COLO668 (cell line): ENCODE measurements around the gene TNFRSF18.

ENCODE experiments used
- DNase-seq: peaks from one replicate; lab custom pipeline; 2025; ENCODE audit not compliant: unreplicated experiment; lab: John Stamatoyannopoulos, UW

The TNFRSF18 gene

DNA sequence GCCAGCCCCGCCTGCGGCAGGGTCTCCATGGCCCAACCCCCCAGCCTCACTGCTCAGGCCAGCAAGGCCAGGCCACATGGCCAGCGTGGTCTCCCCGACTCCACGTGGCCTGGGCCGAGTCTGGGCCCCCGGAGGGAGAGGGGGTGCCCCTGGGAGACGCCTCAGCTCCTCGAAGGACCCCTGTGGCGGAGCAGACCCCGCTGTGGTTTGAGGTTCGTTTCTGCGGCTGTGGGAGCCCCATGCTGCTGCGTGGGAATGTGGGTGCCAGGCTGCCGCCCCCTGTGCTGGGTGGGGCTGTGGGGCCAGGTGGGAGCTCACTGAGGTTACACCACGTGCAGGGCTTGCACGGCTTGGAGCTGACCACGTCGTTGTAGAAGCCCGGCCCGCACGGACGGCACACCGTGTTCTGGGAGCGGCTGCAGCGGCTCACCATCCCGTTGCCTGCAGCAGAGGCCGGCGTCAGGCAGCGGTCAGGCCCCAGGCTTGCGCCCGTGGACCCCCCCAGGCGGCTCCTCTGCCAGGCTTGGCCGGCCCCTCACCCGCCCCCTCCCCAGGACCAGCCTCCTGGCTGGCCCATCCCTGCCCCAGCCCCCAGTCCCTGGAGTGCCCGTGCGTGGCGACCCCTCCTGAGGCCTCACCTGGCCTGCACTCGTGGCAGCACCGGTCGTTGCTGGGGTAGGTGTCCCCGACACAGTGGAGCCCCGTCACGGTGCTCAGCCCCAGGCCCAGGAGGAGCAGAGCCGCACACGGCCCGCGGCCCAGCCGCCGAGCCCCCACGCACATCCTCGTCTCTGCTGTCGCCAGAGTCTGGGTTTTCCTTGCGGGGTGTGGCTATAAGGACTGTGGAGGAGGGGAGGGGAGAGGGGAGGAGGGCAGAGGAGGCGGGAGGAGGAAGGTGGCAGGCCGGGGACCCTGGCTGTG lies 7.2 kb upstream of the TNFRSF18 start, which contains the start of gene TNFRSF4:
TNFRSF4 (minus strand) TSS at position 809 of the 921 bp plus-strand sequence; CDS start at position 783, 26 bp downstream.
- no peak for DNase-seq

DNA sequence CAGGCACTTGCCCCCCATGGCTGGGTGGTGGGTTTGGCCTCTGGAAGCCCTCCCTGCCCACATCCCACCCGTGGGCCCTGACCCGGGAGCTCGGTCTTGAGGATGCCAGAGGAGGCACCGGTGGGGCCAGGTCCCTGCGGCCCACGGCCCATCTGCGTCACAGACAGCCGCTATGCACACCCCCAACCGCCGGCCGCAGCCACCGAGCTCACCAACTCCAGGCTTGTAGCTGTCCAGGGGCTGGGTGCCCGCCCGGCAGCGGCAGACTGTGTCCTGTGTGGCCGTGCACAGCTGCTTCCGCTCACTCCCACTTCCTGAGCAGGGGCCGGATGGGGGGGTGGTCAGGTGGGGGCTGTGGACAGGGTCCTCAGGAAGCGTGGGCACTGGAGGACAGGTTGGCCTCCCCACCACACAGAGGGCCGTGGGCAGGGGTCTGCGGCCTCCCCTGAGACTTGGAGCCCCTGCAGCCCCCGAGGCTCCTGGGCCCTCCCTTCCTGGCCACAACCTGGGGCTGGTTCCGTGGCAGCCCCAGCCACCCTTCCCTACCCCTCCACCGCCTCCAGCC lies 6.5 kb upstream of the TNFRSF18 start:
- DNase-seq, result no peak

DNA sequence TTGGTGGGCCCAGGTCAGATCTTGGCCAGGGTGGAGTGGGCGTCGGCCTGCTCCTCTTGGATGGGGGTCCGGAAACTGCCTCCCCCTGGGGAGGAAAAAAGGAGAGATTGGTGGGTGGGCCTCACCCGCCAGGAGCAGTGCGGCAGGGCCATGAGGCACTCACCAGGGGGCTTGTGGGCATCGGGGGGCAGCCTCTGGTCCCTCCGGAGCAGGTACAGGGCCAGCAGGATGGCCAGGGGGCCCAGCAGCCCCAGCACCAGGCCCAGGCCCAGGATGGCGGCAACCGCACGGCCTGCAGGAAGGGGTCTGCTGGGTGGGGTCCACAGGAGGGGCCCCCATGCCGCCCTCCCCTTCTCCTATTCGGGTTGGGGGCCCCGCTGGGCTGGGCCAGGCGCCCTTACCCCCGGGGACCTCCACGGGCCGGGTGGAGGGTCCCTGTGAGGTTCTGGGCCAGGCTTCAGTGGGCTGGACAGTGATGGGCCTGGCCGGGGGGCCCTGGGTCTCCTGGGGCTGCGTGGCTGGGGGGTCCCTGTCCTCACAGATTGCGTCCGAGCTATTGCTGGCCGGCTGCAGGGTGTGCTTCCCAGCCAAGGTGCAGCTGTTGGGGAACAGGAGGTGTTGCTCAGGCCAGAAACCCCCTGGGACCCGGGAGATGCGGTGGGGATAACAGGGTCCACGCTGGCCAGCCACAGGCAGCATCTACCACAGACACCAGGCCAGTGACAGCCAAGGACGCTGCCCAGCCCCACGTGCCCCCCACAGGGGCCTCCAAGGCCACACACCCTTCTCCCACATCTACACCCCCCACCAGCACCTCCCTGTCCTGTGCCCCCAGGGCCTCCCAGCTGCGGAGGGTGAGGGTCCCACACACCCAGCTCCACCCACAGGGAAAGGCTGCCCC lies 5.4 kb upstream of the TNFRSF18 start:
- DNase-seq, result no peak

DNA sequence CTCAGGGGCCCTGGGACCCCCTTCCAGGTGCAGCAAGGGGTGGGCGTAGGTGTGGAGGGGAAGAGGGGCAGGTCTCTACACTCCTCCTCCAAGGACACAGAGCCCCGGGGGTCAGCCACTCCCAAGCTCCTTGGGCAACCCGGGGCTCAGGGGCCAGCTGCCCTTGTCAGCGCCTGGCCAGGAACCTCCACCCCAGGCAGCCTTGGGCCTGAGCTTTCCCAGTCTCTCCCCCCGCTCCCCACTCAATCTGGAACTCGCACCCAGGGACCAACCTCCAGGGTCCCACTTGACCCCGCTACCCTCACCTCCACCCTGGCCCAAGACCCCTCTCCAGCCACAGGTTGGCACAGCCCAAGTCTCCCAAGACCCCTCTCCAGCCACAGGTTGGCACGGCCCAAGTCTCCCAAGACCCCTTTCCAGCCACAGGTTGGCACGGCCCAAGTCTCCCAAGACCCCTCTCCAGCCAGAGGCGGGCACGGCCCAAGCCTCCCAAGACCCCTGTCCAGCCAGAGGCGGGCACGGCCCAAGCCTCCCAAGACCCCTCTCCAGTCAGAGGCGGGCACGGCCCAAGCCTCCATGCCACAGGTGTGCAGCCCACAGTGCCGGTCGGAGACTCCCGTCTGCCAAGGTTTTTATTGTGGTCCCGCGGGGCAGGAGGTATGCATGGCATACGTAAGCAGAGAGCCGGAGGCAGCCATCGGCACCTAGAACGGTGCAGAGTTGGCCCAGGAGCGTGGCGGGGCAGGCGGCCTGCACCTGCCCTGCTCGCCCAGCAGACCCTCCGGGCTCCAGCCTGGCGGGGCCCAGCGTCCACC lies 4.5 kb upstream of the TNFRSF18 start:
- DNase-seq, result no peak

DNA sequence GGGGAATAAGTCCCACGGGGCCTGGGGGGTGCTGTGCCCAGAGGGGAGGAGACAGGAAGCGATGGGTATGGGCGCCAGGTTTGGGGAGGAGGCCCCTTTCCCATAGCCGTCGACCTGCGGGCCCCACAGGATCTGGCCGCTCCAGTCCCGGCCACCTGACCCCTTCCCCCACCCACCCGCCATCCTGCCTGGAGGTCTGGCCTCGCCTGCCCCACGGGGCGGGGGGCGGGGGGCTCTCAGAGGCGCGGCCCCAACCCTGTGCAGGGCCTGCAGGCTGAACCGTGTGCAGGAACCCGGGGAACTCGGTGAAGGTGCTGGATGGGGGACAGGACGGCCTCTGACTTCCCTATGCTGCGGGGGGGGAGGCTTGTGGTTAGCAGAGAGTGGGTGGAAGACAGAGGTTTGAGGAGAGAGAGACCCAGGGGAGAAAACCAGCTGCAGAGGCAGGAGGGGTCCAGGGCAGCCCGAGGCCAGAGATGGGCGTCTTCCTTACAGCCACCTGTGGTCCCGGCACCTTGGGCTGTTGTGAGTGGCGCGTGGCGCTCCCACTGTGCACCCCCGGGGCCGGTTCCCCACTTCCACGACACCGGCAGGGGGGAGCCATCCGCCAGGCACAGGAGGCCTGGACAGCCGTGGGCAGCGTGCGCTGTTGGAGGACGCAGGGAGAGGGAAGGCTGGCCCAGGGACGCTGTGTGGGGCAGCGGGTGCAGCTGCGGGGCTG lies 2.5 kb upstream of the TNFRSF18 start:
- DNase-seq, result no peak

DNA sequence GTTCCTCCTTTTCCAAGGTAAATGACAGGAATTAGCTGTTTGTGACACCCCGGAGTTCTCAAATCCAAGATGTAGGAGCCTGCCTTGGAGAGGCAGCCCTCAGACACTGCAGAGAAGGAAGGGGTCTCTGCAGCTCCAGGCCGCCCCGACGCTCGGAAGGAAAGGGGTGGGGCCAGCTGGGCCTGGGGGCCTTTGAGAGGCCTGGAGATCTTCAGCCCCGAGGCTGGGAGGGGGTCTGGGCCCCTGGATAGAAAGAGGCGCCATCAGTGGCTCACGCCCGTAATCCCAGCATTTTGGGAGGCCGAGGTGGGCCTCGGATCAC lies 1.1 kb upstream of the TNFRSF18 start:
- no peak for DNase-seq

DNA sequence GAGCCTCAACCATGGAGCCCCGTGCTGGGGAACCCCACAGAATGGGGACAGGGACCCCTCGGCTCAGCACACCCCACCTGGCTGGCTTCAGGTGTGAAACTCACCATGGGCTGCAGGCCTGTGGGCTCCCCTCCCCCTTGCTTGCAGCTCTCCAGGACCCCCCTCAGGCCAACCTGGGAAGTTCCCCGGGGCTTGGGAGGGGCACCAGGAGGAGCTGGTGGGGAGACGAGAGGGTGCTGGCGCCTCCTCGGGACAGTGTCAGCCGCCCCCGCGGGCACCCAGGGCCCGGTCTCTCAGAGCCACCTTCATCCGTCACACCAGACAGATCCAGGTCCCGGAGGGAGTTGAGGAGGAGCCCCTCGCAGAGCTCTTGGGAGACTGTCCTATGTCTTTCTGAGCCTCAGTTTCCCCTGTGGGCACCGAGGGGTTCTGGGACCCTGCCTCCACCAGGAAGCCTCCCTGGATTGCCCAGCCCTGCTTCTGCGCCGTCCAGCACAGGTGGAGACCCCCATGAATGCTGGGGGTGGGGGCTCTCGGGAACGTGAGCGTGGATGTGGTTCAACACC lies 657 bp upstream of the TNFRSF18 start:
- DNase-seq, result no peak

DNA sequence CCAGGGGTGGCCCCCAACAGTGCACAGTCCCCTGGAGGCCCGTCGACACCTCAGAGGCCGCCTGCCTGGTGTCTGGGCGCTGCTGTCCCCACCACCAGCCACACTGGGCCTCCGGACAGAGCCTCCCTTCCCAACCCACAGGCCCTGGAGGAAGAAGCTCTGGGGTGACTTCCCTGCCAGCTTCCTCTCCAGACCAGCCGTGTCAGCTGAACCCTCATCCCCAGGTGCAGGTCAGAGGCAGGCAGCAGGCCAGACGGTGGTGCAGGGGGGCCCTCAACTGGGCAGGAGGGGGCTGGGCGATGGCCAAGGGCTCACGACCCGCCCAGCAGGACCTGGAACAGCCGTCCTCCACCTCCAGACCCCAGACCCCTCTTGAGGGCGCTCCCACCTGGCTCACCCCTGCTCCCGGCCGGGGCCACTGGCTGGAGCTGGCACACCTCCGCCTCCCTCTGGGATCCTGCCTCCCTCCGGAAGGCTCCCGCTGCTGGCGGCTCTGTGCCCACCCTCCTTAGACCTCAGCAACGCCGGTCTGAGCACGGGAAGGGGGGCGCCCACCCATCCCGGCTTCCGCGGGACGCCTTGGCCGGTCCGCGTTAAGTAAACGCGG lies 520 bp downstream of the TNFRSF18 start:
- no peak for DNase-seq

DNA sequence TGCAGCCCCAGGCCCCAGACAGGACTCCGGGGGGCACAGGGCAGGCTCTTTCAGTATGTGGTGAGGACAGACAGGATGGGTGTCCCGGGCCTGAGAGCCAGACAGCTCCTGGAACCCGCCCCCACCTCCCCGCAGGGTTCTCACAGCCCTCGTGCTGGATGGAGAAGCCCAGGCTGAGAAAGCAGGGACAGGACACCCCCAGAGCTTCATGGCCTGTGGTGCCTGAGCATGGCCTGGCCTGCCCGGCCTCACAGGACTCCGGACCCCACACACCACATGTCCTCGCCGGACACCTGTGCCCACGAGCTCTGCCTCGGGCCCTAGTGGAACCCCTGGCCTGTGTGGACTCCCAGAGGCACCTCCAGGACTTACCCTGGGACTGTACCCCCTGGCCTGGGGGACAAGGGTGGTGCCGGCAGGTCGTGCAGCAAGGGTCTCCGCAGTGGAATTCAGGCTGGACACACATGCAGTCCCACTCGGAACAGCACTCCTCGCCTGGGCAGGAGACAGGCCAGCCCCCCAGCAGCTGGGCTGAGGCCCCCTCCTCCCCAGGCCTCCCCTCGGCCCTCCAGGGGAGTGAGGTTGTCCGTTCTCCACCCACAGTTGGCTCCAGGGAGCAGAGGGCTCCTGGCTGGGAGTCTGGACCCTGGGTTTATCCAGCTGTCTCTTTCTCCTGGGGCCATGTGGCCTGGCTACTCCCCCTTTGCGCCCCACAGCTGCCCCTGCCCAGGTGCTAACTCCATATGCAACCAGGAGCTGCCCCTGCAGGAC lies 1.2 kb downstream of the TNFRSF18 start:
- no peak for DNase-seq

DNA sequence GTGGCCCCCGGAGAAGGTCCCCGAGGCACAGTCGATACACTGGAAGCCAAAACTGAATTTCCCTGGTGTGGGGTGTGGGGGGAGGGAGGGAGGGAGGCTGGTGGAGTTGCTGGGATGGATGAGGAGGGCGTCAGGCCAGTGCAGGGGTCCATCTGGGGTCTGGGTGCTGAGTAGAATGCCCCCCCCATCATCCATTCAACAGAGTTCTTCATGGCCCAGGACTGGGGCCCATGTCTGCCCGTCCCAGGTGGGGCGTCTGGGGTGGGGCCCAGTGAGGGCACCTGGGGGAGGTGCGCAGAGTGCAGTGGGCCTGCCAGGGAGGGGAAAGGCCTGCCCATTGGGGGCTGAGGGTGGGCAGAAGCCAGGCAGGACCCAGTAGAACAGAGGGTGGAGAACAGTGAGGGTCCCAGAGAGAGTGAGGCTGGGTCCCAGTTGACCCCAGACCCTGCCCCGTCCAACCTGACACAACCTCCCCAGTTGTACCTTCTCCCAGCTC lies 1.9 kb downstream of the TNFRSF18 start:
- no peak for DNase-seq

DNA sequence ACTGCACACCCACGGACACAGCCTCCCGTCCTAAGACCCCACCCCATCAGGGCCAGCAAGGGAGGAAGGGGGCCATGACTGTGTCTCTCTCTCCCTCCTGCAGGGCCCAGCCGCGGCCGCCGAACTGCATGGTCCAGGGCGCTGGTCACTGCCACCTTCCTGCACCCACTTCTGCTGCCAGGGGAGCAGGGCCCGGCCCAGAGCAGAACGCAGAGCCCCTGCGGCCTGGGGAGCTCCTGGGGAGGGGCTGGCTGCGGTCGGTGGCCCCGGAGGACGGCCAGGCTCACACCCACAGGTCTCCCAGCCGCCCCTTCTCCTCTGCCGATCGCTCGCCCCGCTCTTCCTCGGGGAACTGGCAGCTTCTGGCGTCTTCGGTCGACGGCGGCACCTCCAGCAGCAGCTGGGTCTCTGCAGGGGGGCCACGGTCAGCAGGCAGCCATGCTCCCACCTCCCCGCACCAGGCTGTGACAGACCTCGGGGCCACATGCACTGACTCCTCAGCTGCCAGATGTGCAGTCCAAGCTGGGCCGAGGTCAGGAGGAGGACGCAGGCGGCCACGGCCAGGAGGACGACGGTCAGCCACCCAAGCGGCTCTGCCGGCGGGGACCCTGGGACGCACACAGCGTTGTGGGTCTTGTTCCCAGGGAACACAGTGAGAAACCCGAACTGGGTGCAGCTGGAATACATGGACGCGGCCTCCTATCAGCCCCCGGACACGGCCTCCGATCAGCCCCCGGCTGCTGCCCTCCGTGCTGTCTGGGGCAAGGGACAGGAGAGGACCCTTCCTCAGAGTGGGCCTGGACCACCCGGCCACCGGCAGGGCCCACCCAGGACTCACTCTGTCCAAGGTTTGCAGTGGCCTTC lies 2.6 kb downstream of the TNFRSF18 start:
- DNase-seq, result no peak

DNA sequence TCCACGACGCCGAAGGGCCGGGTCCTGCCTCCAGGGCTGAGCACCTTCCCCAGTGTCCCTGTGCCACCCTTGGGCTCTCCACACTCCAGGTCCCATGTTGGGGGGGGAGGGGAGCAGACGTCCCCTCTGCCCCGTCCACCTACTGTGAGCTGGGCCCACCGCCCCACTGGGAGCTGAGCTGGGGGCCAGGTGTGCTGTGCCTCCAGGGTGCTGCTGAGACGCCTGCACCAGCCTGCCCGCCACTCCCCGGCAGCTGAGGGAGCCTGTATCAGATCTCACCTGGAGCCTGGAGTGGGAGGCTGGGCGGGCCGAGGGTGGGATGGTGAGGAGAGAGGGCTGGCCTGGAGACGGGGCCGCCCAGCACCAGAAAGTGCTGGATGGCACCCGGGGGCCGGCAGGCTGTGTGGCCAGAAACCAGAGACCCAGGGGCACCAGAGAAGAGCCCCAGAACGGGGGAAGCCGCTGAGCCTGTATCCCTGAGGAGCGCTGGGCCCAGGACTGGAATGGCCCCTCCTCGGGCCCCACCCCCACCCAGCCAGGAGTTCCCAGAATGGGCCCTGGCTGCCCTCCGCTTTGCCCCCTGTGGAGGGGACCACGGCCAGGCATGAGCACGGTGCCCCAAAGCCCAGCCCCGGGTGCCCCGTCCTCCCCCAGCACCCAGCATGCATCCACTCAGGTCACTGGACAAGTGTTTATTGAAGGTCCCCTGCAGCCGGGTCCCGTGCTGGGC lies 3.4 kb downstream of the TNFRSF18 start:
- DNase-seq, result peak; percentile 67

DNA sequence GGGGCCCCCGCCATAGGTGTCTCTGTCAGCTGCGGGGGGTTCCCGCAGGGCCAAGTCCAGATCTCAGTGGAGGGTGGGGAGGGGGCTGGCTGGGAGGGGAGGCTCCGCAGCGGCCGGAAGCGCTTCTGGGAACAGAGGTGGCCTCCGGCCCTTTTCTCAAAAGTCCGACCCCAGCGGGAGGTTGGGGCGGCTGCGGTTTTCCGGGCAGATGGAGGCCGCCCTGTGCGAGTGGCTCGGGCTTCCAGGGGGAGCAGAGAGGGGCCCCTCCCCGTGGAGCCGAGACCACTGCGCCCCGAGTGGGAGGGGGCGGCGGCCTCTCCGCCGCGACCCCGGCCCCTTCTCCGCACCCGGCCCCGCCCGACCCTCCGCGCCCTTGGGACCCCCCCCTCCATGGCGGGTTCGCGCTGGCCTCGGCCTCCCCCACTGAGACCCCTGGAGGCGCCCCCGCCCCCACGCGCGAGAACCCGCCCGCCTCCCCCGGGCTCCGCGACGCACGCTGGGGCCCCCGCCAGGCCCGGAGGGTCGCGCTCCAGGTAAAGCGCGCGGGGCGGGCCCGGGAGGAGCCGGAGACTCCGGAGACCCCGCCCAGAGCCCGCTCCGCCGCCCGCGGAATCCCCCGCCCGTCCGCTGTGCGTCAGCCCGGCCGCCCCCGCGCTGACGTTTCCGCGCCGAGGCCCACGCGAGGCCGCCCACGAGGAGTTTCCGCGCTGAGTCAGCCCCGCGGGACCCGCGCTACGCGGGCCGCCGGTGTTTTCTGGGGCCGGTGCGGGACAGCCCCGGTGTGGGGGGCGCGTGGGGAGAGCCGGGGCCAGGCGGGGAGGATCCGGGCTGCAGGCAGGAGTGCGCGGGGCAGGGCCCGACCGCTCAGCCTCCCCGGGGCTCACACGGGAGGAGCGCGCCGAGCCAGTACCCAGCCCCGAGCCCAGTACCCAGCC lies 5.2 kb downstream of the TNFRSF18 start:
- DNase-seq, result peak; percentile 65

DNA sequence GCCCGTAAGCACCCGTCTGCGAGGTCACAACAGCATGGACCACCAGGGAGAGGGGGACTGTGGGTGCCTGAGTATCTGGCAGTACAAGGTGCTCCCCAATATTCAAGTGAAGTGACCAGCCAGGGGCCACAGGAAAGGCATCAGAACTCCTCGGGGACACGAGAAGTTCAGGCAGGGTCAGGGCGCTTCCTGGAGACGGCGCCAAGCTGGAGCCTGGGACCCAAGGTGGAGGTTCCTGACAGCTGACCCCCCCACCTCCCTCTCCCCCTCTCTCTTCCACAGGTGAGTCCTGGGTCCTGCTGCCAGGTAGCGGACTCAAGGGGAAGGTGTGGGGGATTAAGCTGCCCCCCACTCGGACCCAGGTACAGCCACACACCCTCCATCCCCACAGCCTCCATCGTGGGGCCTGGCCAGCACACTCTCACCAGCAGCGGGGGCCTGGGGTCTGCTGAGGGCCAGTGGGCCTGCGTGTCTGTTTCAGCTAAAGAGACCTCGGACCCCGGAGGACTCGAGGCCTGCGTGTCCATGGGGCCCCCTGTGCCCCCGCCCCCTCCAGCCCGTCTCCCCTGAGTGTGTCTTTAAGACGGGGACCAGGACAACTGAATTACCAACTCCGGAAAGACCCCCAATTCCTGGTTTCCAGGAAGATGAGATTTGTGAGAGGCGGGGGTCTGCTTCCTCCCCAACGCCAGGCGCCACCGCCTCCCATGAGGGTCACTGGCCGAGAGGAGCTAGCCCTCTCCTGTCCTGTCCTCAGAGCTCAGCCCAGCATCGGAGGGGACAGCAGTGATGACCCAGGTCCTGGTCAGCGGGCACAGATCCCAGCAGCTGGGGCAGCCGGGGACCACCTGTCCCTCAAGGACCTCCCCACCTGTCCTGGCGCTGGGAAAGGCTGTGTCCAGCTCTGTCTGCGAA lies 6.2 kb downstream of the TNFRSF18 start:
- DNase-seq, result no peak
